ENCODE data around the gene RTN3. TPM values are rescaled to one million over a fixed set of nuclear protein-coding genes. Genes with fewer than 3 reads are reported as not detected.

RTN3 gene
- total and polyA plus RNA-seq, 9 of the 15 experiments (the other 6 are each of a cell fraction or from before 2014, with no cell fraction given), result 41.6 to 169 (median 93.5) TPM

GRCh38 chr11:63720611-63721010 lies 39.3 kb downstream of the RTN3 start:
- no peaks in the 10 kb centered on the region for H3K27me3 ChIP-seq (ENCODE audit: control insufficient read depth in 2 of 2, insufficient read depth in 2 of 2, low read length in 2 of 2)
- in situ Hi-C loops (cut with MboI) (no loop called here), intact Hi-C loops (cut with micrococcal nuclease) (no loop called here)
- H3K4me1 ChIP-seq (replicated peaks in 1 of 2; ENCODE audit: control insufficient read depth in 2 of 2, insufficient read depth in 2 of 2, low read length in 2 of 2), result peaks cover 0 to 6% of the 10 kb centered on the region in 2 experiments; a peak in 2 of 5 replicates
- peaks cover 13% of the 10 kb centered on the region; the same call in 1 of the 2 replicates for H4K20me1 ChIP-seq (replicated peaks; ENCODE audit: control insufficient read depth, insufficient read depth, low read length)
- BruUV-seq (replicated peaks), result no TSS peak
- TF ChIP-seq, protein P1, sequence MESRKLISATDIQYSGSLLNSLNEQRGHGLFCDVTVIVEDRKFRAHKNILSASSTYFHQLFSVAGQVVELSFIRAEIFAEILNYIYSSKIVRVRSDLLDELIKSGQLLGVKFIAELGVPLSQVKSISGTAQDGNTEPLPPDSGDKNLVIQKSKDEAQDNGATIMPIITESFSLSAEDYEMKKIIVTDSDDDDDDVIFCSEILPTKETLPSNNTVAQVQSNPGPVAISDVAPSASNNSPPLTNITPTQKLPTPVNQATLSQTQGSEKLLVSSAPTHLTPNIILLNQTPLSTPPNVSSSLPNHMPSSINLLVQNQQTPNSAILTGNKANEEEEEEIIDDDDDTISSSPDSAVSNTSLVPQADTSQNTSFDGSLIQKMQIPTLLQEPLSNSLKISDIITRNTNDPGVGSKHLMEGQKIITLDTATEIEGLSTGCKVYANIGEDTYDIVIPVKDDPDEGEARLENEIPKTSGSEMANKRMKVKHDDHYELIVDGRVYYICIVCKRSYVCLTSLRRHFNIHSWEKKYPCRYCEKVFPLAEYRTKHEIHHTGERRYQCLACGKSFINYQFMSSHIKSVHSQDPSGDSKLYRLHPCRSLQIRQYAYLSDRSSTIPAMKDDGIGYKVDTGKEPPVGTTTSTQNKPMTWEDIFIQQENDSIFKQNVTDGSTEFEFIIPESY (CRISPR knock-in tag; IDR thresholded peaks at IDR 0.05), result no peak
- H3K36me3 ChIP-seq (ENCODE audit: control insufficient read depth, insufficient read depth, low read length), result peaks cover 17% of the 10 kb centered on the region; the same call in 1 of the 3 replicates
- ChIA-PET CTCF (ENCODE audit: low intra/inter-chr PET ratio) (no interaction called here), POLR2A (interaction anchor here (1.0 to 1.9 kb wide), 2 partner anchors 10 to 26 kb away, joined by 3 to 5 read pairs; no protein-coding TSS in a partner anchor)
- ATAC-seq (no peak), DNase-seq (ENCODE audit: extremely low read depth in 1 of 4, low spot score in 3 of 4) (no peak), FAIRE-seq (no peak)
- no peak overlapping the region for H3K4me3 ChIP-seq
- no peak overlapping the region for H3K4me2 ChIP-seq (ENCODE audit: insufficient read depth, low read length)
- peaks cover 59% of the 10 kb centered on the region for H3K79me2 ChIP-seq (ENCODE audit: control insufficient read depth, insufficient read depth, low read length)
- no peak overlapping the region for H3K9ac ChIP-seq (ENCODE audit: insufficient read depth in 1 of 2, low read depth in 2 of 2, low read length in 2 of 2)
- 85% methylated on average over 3 of the region's 3 CpGs for WGBS (ENCODE audit: insufficient coverage, low coverage, missing lambda C conversion rate)
- no peak overlapping the region for H2AFZ ChIP-seq (ENCODE audit: low read depth, low read length)
- H3K9me3 ChIP-seq (replicated peaks; ENCODE audit: control insufficient read depth, insufficient read depth, low read depth, low read length), result no peaks in the 10 kb centered on the region
- no peak overlapping the region for H3K27ac ChIP-seq (ENCODE audit: extremely low read depth, low read depth, low read length)
- H3K9me1 ChIP-seq (ENCODE audit: control insufficient read depth, insufficient read depth, low read length), result no peaks in the 10 kb centered on the region

DNA sequence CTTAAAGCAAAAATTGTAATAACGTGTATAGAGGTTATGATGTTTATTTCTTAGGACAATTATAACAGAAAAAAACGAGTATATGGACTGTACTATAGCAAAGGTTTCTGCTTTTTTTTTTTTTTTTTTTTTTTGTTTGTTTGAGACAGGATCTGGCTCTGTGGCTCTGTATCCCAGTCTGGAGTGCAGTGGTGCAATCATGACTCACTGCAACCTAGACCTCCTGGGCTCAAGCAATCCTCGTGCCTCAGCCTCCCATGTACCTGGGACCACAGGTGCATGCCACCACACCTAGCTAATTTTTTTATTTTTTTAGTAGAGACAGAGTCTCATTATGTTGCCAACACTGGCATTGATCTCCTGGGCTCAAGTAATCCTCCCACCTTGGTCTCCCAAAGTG lies 48.0 kb downstream of the RTN3 start:
- ATAC-seq (no peak), DNase-seq (ENCODE audit: extremely low read depth in 1 of 4, low spot score in 3 of 4) (no peak), FAIRE-seq (no peak)
- intact Hi-C loops (cut with micrococcal nuclease), result no loop called here
- Histone ChIP-seq H3K79me2 (ENCODE audit: control insufficient read depth, insufficient read depth, low read length) (peaks cover 31% of the 10 kb centered on the region), H3K27ac (ENCODE audit: extremely low read depth, low read depth, low read length) (no peak overlapping the region), H3K4me2 (ENCODE audit: insufficient read depth, low read length) (no peak overlapping the region), H4K20me1 (replicated peaks; ENCODE audit: control insufficient read depth, insufficient read depth, low read length) (no peaks in the 10 kb centered on the region), H3K4me3 (no peak overlapping the region), H3K36me3 (ENCODE audit: control insufficient read depth, insufficient read depth, low read length) (no peaks in the 10 kb centered on the region), H3K4me1 (replicated peaks in 1 of 2; ENCODE audit: control insufficient read depth in 2 of 2, insufficient read depth in 2 of 2, low read length in 2 of 2) (no peaks in the 10 kb centered on the region; a peak in 1 of 5 replicates), H3K9ac (ENCODE audit: insufficient read depth in 1 of 2, low read depth in 2 of 2, low read length in 2 of 2) (no peak overlapping the region), H3K9me1 (ENCODE audit: control insufficient read depth, insufficient read depth, low read length) (no peaks in the 10 kb centered on the region), H3K9me3 (replicated peaks; ENCODE audit: control insufficient read depth, insufficient read depth, low read depth, low read length) (no peaks in the 10 kb centered on the region), H3K27me3 (ENCODE audit: control insufficient read depth in 2 of 2, insufficient read depth in 2 of 2, low read length in 2 of 2) (no peaks in the 10 kb centered on the region), H2AFZ (ENCODE audit: low read depth, low read length) (no peak overlapping the region)
- ChIA-PET POLR2A (interaction anchor here (1.7 kb wide), 1 partner anchor 16 kb away, joined by 5 read pairs; no protein-coding TSS in a partner anchor), CTCF (ENCODE audit: low intra/inter-chr PET ratio) (no interaction called here)
- BruUV-seq (replicated peaks), result no TSS peak
- 73% methylated on average over 3 of the region's 3 CpGs for WGBS (ENCODE audit: insufficient coverage, low coverage, missing lambda C conversion rate)
- in situ Hi-C loops (cut with MboI), result no loop called here
- TF ChIP-seq MYNN (IDR thresholded peaks at IDR 0.05) (no peak), MYNN (CRISPR knock-in tag; IDR thresholded peaks at IDR 0.05) (no peak), CBX2 (IDR thresholded peaks at IDR 0.05; ENCODE audit: insufficient read depth, low read length, poor library complexity, severe bottlenecking) (no peak), FOSL1 (tag; conservative IDR thresholded peaks at IDR 0.05) (no peak), NR1H2 (CRISPR knock-in tag; IDR thresholded peaks at IDR 0.05) (no peak), ZNF592 (IDR thresholded peaks at IDR 0.05) (no peak), ZNF445 (CRISPR knock-in tag; IDR thresholded peaks at IDR 0.05; ENCODE audit: low read depth) (no peak), FIP1L1 (IDR thresholded peaks at IDR 0.05; ENCODE audit: low read depth, low read length, poor library complexity, severe bottlenecking) (no peak), ZNF780A (CRISPR knock-in tag; IDR thresholded peaks at IDR 0.05) (no peak)

All from K562 (cell line).